ENCODE measurements around the gene SLC9A8.

DNA sequence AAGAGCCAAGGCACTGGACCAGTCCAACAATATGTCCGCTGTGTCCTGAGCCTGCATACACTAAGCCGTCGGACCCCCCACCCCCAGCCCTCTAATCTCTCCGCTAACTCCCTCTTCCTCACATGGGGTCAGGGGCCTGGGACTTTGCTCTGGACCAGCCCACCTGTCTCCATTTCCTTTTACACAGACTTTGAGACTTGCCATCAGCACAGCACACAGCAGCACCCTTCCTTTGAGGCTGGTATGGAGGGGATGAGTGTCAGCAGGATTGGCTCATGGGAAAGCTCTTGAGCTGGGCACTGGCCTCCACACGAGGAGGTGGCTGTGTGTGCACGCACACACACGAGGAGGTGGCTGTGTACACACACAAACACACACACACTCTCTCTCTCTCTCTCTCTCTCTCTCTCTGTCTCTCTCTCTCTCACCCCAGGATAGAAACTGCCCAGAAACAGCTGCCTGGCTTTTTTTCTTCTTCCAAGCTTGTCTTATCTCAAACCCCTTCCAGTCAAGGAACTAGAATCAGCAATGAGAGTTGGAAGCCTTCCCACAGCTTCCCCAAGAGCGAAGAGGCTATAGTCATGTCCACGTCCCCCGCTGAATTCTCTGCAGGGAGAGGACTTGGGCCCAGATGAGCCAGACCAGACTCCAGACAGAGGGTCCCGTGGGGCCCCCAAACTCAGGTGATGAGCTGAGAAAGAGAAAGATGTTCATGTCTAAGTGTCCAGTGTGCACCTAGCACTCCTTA, 18.6 kb downstream of the SLC9A8 start:
- no peak for TF ChIP-seq CTCF (IDR thresholded peaks at IDR 0.05)
- TF ChIP-seq POLR2A (IDR thresholded peaks at IDR 0.05), result no peak
